OCI-LY7 (cell line): ENCODE measurements around the gene ERP44. TPM values are rescaled to one million over a fixed set of nuclear protein-coding genes. Genes with fewer than 3 reads are reported as not detected.
"Not testable (repeated sequence)": the region's sequence is repeated elsewhere in the genome, so short reads cannot be mapped to it uniquely, and the experiment has no call there.

Experiments used
- BruUV-seq: library from RNA; stranded (reverse); fragments of 400-500 nt; replicated peaks from 2 replicates; lab custom pipeline; 2021; lab: Mats Ljungman, UMichigan
- CTCF ChIA-PET: fragments of 300-600 bp; sonication (Branson Sonifier 250); formaldehyde crosslinking; loops from one replicate; lab custom pipeline; 2022; ENCODE audit warnings: antibody characterized with exemption; ENCODE audit not compliant: unreplicated experiment; lab: Charles Lee
- POLR2A ChIA-PET: fragments of 300-600 bp; sonication (Branson Sonifier 250); formaldehyde crosslinking; loops from one replicate; lab custom pipeline; 2022; ENCODE audit warnings: antibody characterized with exemption; lab: Charles Lee
- DNase-seq: peaks from one replicate; pipeline ENCODE4 v3.0.0-alpha.2; 2015; ENCODE audit warnings: low spot score
- H2AFZ ChIP-seq: fragments of 200-600 bp; sonication (generic), shearing (Covaris generic); 2 replicates; pipeline ENCODE4 v1.6.1; 2014; ENCODE audit warnings: mild to moderate bottlenecking, antibody characterized with exemption, low read length, moderate library complexity
- H3K27ac ChIP-seq: fragments of 200-600 bp; sonication (generic); 2 replicates; pipeline ENCODE4 v1.5.1; 2014; ENCODE audit warnings: mixed run types, low read depth, mild to moderate bottlenecking, moderate library complexity, low read length, inconsistent platforms; ENCODE audit not compliant: poor library complexity, severe bottlenecking
- H3K36me3 ChIP-seq: fragments of 200-600 bp; sonication (generic); 2 replicates; pipeline ENCODE4 v1.6.1; 2014; ENCODE audit warnings: mild to moderate bottlenecking, antibody characterized with exemption, low read length, moderate library complexity, mixed read lengths; ENCODE audit not compliant: insufficient read depth
- H3K4me1 ChIP-seq: fragments of 200-600 bp; sonication (generic); 2 replicates; pipeline ENCODE4 v1.5.1; 2014; ENCODE audit warnings: mild to moderate bottlenecking, low read length; ENCODE audit not compliant: insufficient read depth, poor library complexity, severe bottlenecking
- H3K4me2 ChIP-seq: fragments of 200-600 bp; sonication (generic); 2 replicates; pipeline ENCODE4 v1.6.1; 2014; ENCODE audit warnings: mild to moderate bottlenecking, low read length
- H3K4me3 ChIP-seq: fragments of 200-600 bp; sonication (generic); 2 replicates; pipeline ENCODE4 v1.5.1; 2014; ENCODE audit warnings: mild to moderate bottlenecking, low read depth, low read length; ENCODE audit not compliant: poor library complexity, severe bottlenecking
- H3K79me2 ChIP-seq: fragments of 200-600 bp; sonication (generic); 2 replicates; pipeline ENCODE4 v1.6.1; 2016; ENCODE audit warnings: low read depth, mild to moderate bottlenecking, low read length, moderate library complexity, mixed read lengths; ENCODE audit not compliant: insufficient read depth
- H3K9me2 ChIP-seq: fragments of 200-600 bp; sonication (generic); 2 replicates; pipeline ENCODE4 v1.6.1; 2016; ENCODE audit warnings: mild to moderate bottlenecking, low read length, mixed read lengths; ENCODE audit not compliant: insufficient read depth
- H3K9me3 ChIP-seq: fragments of 200-600 bp; sonication (generic); 2 replicates; pipeline ENCODE4 v1.6.1; 2014; ENCODE audit warnings: mild to moderate bottlenecking, mixed run types, low read length, mixed read lengths
- H4K20me1 ChIP-seq: fragments of 200-600 bp; sonication (generic); 2 replicates; pipeline ENCODE4 v1.6.1; 2014; ENCODE audit warnings: mild to moderate bottlenecking, antibody characterized with exemption, low read length, moderate library complexity, mixed read lengths; ENCODE audit not compliant: insufficient read depth
- EZH2phosphoT487 ChIP-seq: fragments of 200-600 bp; sonication (generic); IDR thresholded peaks from 2 replicates; pipeline ENCODE4 v1.6.1; 2018; ENCODE audit warnings: low read depth, borderline replicate concordance, mild to moderate bottlenecking, mixed run types, antibody characterized with exemption, low read length, moderate library complexity, mixed read lengths
- intact Hi-C: fragments of 100-400 bp; cut with micrococcal nuclease; formaldehyde crosslinking; loops from one replicate; pipeline ENCODE4 v1.10.0; 2022; ENCODE audit not compliant: unreplicated experiment
- total RNA-seq, 2 experiments: library from RNA; depleted of rRNA in 1 of 2; stranded (reverse); fragments of >200 nt in 1 of 2; shearing (Covaris generic) in 1 of 2; gene quantifications; 2 replicates each; pipeline ENCODE4 v1.2.3, GENCODE V29; 2014 to 2022
- TF ChIP-seq, protein P1 (sequence below): fragments of 200-600 bp; sonication (generic); conservative IDR thresholded peaks from 2 replicates; pipeline ENCODE4 v1.5.1; 2014; ENCODE audit warnings: mild to moderate bottlenecking, antibody characterized with exemption, low read length, moderate library complexity, mixed read lengths

ERP44 gene
- total RNA-seq, 2 experiments from 2014 or later = 19.3 to 28.1 TPM

GRCh38 chr9:100096378-100096916, 2.4 kb downstream of the ERP44 start:
- intact Hi-C loops = loop anchor here (5.0 to 10.0 kb wide), 3 partner anchors 39 to 982 kb away; no protein-coding TSS in a partner anchor
- peak overlapping the region; percentile 35 for H3K27ac ChIP-seq

GRCh38 chr9:100094411-100094810, 4.4 kb downstream of the ERP44 start:
- intact Hi-C loops = loop anchor here (10.0 kb wide), 1 partner anchor 980 kb away; no protein-coding TSS in a partner anchor
- Histone ChIP-seq H3K4me2 (peak overlapping the region; percentile 72), H3K4me1 (peaks cover 77% of the 10 kb centered on the region), H3K36me3 (peaks cover 32% of the 10 kb centered on the region), H3K79me2 (peaks cover 95% of the 10 kb centered on the region), H3K27ac (peak overlapping the region; percentile 62), H3K4me3 (peak overlapping the region; percentile 18)
- not testable (repeated sequence) for H4K20me1 ChIP-seq, H3K9me2 ChIP-seq, BruUV-seq, DNase-seq, H3K9me3 ChIP-seq, H2AFZ ChIP-seq
- ChIA-PET CTCF (interaction anchor here (0.7 kb wide), 1 partner anchor 8 kb away, joined by 3 read pairs; no protein-coding TSS in a partner anchor), POLR2A (interaction anchor here (0.6 to 7.7 kb wide), 5 partner anchors 11 to 273 kb away, joined by 3 to 108 read pairs (median 3); partner anchors contain the start of gene NR4A3)

More at GRCh38 chr9:100096378-100096916, 2.4 kb downstream of the ERP44 start:
- no TSS peak for BruUV-seq
- no peak for DNase-seq
- no peaks in the 10 kb centered on the region for H3K9me2 ChIP-seq
- H3K9me3 ChIP-seq = no peaks in the 10 kb centered on the region
- peaks cover 9% of the 10 kb centered on the region for H4K20me1 ChIP-seq
- peak overlapping the region; percentile 79 for H3K4me2 ChIP-seq
- no peak overlapping the region for H2AFZ ChIP-seq
- POLR2A ChIA-PET = interaction anchor here (0.6 to 7.7 kb wide), 7 partner anchors 9 to 46 kb away, joined by 3 to 108 read pairs (median 4); no protein-coding TSS in a partner anchor
- peaks cover 60% of the 10 kb centered on the region for H3K4me1 ChIP-seq
- peak overlapping the region; percentile 97 for H3K4me3 ChIP-seq
- peaks cover 89% of the 10 kb centered on the region for H3K79me2 ChIP-seq
- CTCF ChIA-PET = no interaction called here
- H3K36me3 ChIP-seq = peaks cover 33% of the 10 kb centered on the region
- TF ChIP-seq, protein P1, sequence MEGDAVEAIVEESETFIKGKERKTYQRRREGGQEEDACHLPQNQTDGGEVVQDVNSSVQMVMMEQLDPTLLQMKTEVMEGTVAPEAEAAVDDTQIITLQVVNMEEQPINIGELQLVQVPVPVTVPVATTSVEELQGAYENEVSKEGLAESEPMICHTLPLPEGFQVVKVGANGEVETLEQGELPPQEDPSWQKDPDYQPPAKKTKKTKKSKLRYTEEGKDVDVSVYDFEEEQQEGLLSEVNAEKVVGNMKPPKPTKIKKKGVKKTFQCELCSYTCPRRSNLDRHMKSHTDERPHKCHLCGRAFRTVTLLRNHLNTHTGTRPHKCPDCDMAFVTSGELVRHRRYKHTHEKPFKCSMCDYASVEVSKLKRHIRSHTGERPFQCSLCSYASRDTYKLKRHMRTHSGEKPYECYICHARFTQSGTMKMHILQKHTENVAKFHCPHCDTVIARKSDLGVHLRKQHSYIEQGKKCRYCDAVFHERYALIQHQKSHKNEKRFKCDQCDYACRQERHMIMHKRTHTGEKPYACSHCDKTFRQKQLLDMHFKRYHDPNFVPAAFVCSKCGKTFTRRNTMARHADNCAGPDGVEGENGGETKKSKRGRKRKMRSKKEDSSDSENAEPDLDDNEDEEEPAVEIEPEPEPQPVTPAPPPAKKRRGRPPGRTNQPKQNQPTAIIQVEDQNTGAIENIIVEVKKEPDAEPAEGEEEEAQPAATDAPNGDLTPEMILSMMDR = no peak
- TF ChIP-seq EZH2phosphoT487 = no peak

DNA sequence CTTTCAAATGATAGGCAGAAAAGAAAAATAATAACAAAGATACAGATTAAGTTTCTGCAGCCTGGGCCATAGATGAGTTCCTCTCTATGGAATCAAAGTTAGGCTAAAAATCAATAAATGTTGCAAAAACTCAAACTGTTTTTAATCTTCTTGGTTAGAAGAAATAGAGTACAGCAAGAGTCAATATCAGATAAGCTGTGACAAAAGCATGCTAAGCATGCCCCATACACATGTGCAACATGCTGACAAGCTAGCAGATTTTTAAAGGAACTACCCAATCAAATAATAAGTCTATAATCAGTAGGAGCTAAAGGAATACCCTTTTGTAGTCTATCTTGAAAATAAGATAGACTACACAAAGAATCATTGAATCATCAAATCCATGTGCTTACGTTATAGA, 6.7 kb downstream of the ERP44 start:
- no peak overlapping the region for H3K4me3 ChIP-seq
- peaks cover 100% of the 10 kb centered on the region for H3K4me1 ChIP-seq
- H4K20me1 ChIP-seq = peaks cover 3% of the 10 kb centered on the region
- peaks cover 32% of the 10 kb centered on the region for H3K36me3 ChIP-seq
- peak overlapping the region; percentile 62 for H3K27ac ChIP-seq
- BruUV-seq = no TSS peak
- TF ChIP-seq EZH2phosphoT487 = no peak
- TF ChIP-seq, protein P1 = no peak
- ChIA-PET POLR2A (interaction anchor here (7.7 kb wide), 1 partner anchor 9 kb away, joined by 108 read pairs; no protein-coding TSS in a partner anchor), CTCF (no interaction called here)
- H3K4me2 ChIP-seq = peak overlapping the region; percentile 72
- no peak for DNase-seq
- no peak overlapping the region for H2AFZ ChIP-seq
- peaks cover 100% of the 10 kb centered on the region for H3K79me2 ChIP-seq
- H3K9me3 ChIP-seq = no peaks in the 10 kb centered on the region
- no peaks in the 10 kb centered on the region for H3K9me2 ChIP-seq
- intact Hi-C loops = loop anchor here (10.0 kb wide), 1 partner anchor 977 kb away; no protein-coding TSS in a partner anchor
